IMR-90 (cell line): ENCODE results near the gene THNSL1. TPM values are rescaled to one million over a fixed set of nuclear protein-coding genes. Genes with fewer than 3 reads are reported as not detected.

Experiments
- ATAC-seq: fragments of 200-7000 bp; cut with Tn5 transposase; 2 replicates; pipeline ENCODE4 v1.9.1; 2020; ENCODE audit warnings: low read depth, mild to moderate bottlenecking, moderate library complexity
- BruUV-seq: library from RNA; stranded (reverse); fragments of 400-500 nt; replicated peaks from 2 replicates; lab custom pipeline; 2021; lab: Mats Ljungman, UMichigan
- CTCF ChIA-PET: fragments of 300-600 bp; formaldehyde crosslinking; extraction: SDS; loops from one replicate; lab custom pipeline; 2021; ENCODE audit warnings: antibody characterized with exemption; lab: Yijun Ruan, JAX
- POLR2A ChIA-PET: fragments of 300-600 bp; sonication (Branson Sonifier 250); formaldehyde crosslinking; loops from one replicate; lab custom pipeline; 2022; ENCODE audit warnings: antibody characterized with exemption; ENCODE audit not compliant: unreplicated experiment; lab: Charles Lee
- DNase-seq: peaks from one replicate; pipeline ENCODE4 v3.0.0; 2013
- H2AFZ ChIP-seq: replicated peaks from 2 replicates; pipeline ENCODE3; 2013; ENCODE audit warnings: low read length, mild to moderate bottlenecking; ENCODE audit not compliant: poor library complexity
- H2AK5ac ChIP-seq: 2 replicates; pipeline ENCODE4 v1.6.1; 2013; ENCODE audit warnings: low read depth, low read length, inconsistent platforms
- H2AK9ac ChIP-seq: replicated peaks from 2 replicates; pipeline ENCODE3; 2013; ENCODE audit warnings: mild to moderate bottlenecking, low read depth, low read length, moderate library complexity; ENCODE audit not compliant: poor library complexity
- H2BK120ac ChIP-seq: 2 replicates; pipeline ENCODE4 v1.6.1; 2013; ENCODE audit warnings: low read depth, low read length, inconsistent platforms
- H2BK15ac ChIP-seq: 3 replicates; pipeline ENCODE4 v1.6.1; 2013; ENCODE audit warnings: low read depth, low read length, inconsistent platforms
- H2BK20ac ChIP-seq: 2 replicates; pipeline ENCODE4 v1.6.1; 2013; ENCODE audit warnings: low read depth, mild to moderate bottlenecking, inconsistent platforms, low read length, moderate library complexity
- H2BK5ac ChIP-seq: 2 replicates; pipeline ENCODE4 v1.6.1; 2013; ENCODE audit warnings: mild to moderate bottlenecking, low read depth, low read length, inconsistent platforms; ENCODE audit not compliant: poor library complexity, severe bottlenecking
- H3K14ac ChIP-seq: replicated peaks from 2 replicates; pipeline ENCODE4 v1.6.1; 2013; ENCODE audit warnings: low read depth, low read length, inconsistent platforms
- H3K18ac ChIP-seq: 2 replicates; pipeline ENCODE4 v1.6.1; 2013; ENCODE audit warnings: low read depth, low read length, control low read depth
- H3K23ac ChIP-seq: 2 replicates; pipeline ENCODE4 v1.6.1; 2013; ENCODE audit warnings: low read depth, low read length, inconsistent platforms
- H3K27ac ChIP-seq: 2 replicates; pipeline ENCODE4 v1.5.1; 2013; ENCODE audit warnings: mild to moderate bottlenecking, control low read depth, low read length; ENCODE audit not compliant: insufficient read depth
- H3K27me3 ChIP-seq: 2 replicates; pipeline ENCODE4 v1.6.1; 2013; ENCODE audit warnings: low read length; ENCODE audit not compliant: control insufficient read depth, insufficient read depth
- H3K36me3 ChIP-seq: 2 replicates; pipeline ENCODE4 v1.6.1; 2013; ENCODE audit warnings: low read length, mixed read lengths; ENCODE audit not compliant: control insufficient read depth, insufficient read depth
- H3K4ac ChIP-seq: 2 replicates; pipeline ENCODE4 v1.6.1; 2013; ENCODE audit warnings: low read depth, low read length, inconsistent platforms
- H3K4me1 ChIP-seq: 2 replicates; pipeline ENCODE4 v1.6.1; 2013; ENCODE audit warnings: low read length, mixed read lengths; ENCODE audit not compliant: control insufficient read depth, insufficient read depth
- H3K4me2 ChIP-seq: 2 replicates; pipeline ENCODE4 v1.6.1; 2013; ENCODE audit warnings: low read depth, mild to moderate bottlenecking, control low read depth, low read length, moderate library complexity
- H3K4me3 ChIP-seq: 2 replicates; pipeline ENCODE4 v1.5.1; 2013; ENCODE audit warnings: low read depth, mild to moderate bottlenecking, control low read depth, low read length, moderate library complexity; ENCODE audit not compliant: insufficient read depth
- H3K56ac ChIP-seq: 2 replicates; pipeline ENCODE4 v1.6.1; 2013; ENCODE audit warnings: low read length, inconsistent platforms; ENCODE audit not compliant: insufficient read depth; ENCODE audit errors: extremely low read depth
- H3K79me1 ChIP-seq, 2 experiments: 2 replicates each; pipeline ENCODE4 v1.6.1; 2013; ENCODE audit warnings: low read length in 2 of 2, inconsistent platforms in 1 of 2, low read depth in 1 of 2
- H3K9ac ChIP-seq: 2 replicates; pipeline ENCODE4 v1.6.1; 2013; ENCODE audit warnings: low read depth, low read length, control low read depth
- H3K9me1 ChIP-seq: 2 replicates; pipeline ENCODE4 v1.6.1; 2013; ENCODE audit warnings: low read length, inconsistent platforms; ENCODE audit not compliant: insufficient read depth
- H3K9me3 ChIP-seq: 2 replicates; pipeline ENCODE4 v1.6.1; 2013; ENCODE audit warnings: low read length; ENCODE audit not compliant: control insufficient read depth, insufficient read depth
- H4K20me1 ChIP-seq: 2 replicates; pipeline ENCODE4 v1.6.1; 2013; ENCODE audit warnings: low read length, inconsistent platforms; ENCODE audit not compliant: insufficient read depth
- H4K5ac ChIP-seq: 2 replicates; pipeline ENCODE4 v1.6.1; 2013; ENCODE audit warnings: mild to moderate bottlenecking, low read depth, low read length, control low read depth
- H4K8ac ChIP-seq, 2 experiments: 2 replicates each; pipeline ENCODE4 v1.6.1; 2013; ENCODE audit warnings: low read depth in 2 of 2, low read length in 2 of 2, control low read depth in 1 of 2, inconsistent platforms in 1 of 2
- H4K91ac ChIP-seq: 2 replicates; pipeline ENCODE4 v1.6.1; 2013; ENCODE audit warnings: low read depth, low read length, inconsistent platforms; ENCODE audit not compliant: insufficient read depth
- BHLHE40 ChIP-seq: fragments of 150-350 bp; IDR thresholded peaks from 2 replicates; pipeline ENCODE4 v1.6.1; 2016; ENCODE audit warnings: mild to moderate bottlenecking, low read depth, low read length
- CEBPB ChIP-seq: IDR thresholded peaks from 2 replicates; pipeline ENCODE4 v1.6.1; 2012; ENCODE audit warnings: low read depth, low read length, improper control_type of control experiment
- CHD1 ChIP-seq: IDR thresholded peaks from 2 replicates; pipeline ENCODE4 v1.6.1; 2012; ENCODE audit warnings: low read depth, low read length, improper control_type of control experiment
- CTCF ChIP-seq: conservative IDR thresholded peaks from 2 replicates; pipeline ENCODE4 v1.5.1; 2012; ENCODE audit warnings: mild to moderate bottlenecking, low read depth, low read length, improper control_type of control experiment
- ELK1 ChIP-seq: fragments of 150-350 bp; IDR thresholded peaks from 2 replicates; pipeline ENCODE4 v1.6.1; 2016; ENCODE audit warnings: low read depth, mild to moderate bottlenecking, low read length, moderate library complexity, borderline replicate concordance
- FOS ChIP-seq: fragments of 150-350 bp; IDR thresholded peaks from 2 replicates; pipeline ENCODE4 v1.6.1; 2016; ENCODE audit warnings: low read depth, low read length
- MAFK ChIP-seq: IDR thresholded peaks from 2 replicates; pipeline ENCODE4 v1.6.1; 2012; ENCODE audit warnings: low read depth, low read length, improper control_type of control experiment
- MAZ ChIP-seq: IDR thresholded peaks from 2 replicates; pipeline ENCODE4 v1.6.1; 2012; ENCODE audit warnings: low read depth, mild to moderate bottlenecking, low read length, improper control_type of control experiment, moderate library complexity, borderline replicate concordance
- MXI1 ChIP-seq: IDR thresholded peaks from 2 replicates; pipeline ENCODE4 v1.6.1; 2012; ENCODE audit warnings: low read depth, mild to moderate bottlenecking, low read length, moderate library complexity, borderline replicate concordance
- NFE2L2 ChIP-seq: fragments of 150-350 bp; IDR thresholded peaks from 2 replicates; pipeline ENCODE4 v1.6.1; 2016; ENCODE audit warnings: low read depth, mild to moderate bottlenecking, low read length
- POLR2A ChIP-seq: IDR thresholded peaks from 2 replicates; pipeline ENCODE4 v1.6.1; 2012; ENCODE audit warnings: mild to moderate bottlenecking, low read depth, low read length
- RAD21 ChIP-seq: IDR thresholded peaks from 2 replicates; pipeline ENCODE4 v1.6.1; 2012; ENCODE audit warnings: low read length, improper control_type of control experiment
- RCOR1 ChIP-seq: IDR thresholded peaks from 2 replicates; pipeline ENCODE4 v1.6.1; 2012; ENCODE audit warnings: mild to moderate bottlenecking, low read length, improper control_type of control experiment; ENCODE audit not compliant: insufficient replicate concordance
- RFX5 ChIP-seq: IDR thresholded peaks from 2 replicates; pipeline ENCODE4 v1.8.0; 2012; ENCODE audit warnings: low read depth, mild to moderate bottlenecking, low read length, moderate library complexity
- SMC3 ChIP-seq: fragments of 150-350 bp; IDR thresholded peaks from 2 replicates; pipeline ENCODE4 v1.6.1; 2016; ENCODE audit warnings: low read depth, mild to moderate bottlenecking, antibody characterized with exemption, low read length, moderate library complexity
- USF2 ChIP-seq: fragments of 150-350 bp; IDR thresholded peaks from 2 replicates; pipeline ENCODE4 v1.6.1; 2017; ENCODE audit warnings: mild to moderate bottlenecking, antibody characterized with exemption, low read length, low read depth
- WGBS, 2 experiments: methylation state at CpG; one replicate each; pipeline versions ENCODE4 v1.1.5 to v1.1.7; 2013; ENCODE audit warnings: missing lambda C conversion rate in 2 of 2; ENCODE audit not compliant: insufficient read length in 1 of 2; ENCODE audit errors: extremely low coverage in 2 of 2; 5-methylcytosine and 5-hydroxymethylcytosine counted together
- dilution Hi-C: fragments of 300-500 bp; cut with HindIII; formaldehyde crosslinking; loops from one replicate; pipeline ENCODE4 v1.14.3; 2018; ENCODE audit warnings: low sequenced_read_pairs; ENCODE audit not compliant: unreplicated experiment
- in situ Hi-C: fragments of 300-500 bp; cut with MboI; formaldehyde crosslinking; loops from 3 replicates; pipeline ENCODE4 v1.14.3; 2019; ENCODE audit warnings: low sequenced_read_pairs, inconsistent platforms, mixed read lengths
- intact Hi-C: fragments of 100-400 bp; cut with micrococcal nuclease; formaldehyde crosslinking; loops from 2 replicates; pipeline ENCODE4 v1.10.0; 2022
- polyA plus RNA-seq, 3 experiments: library from polyadenylated mRNA; depleted of rRNA; stranded (reverse); fragments of >200 nt; gene quantifications; 2 replicates each; pipeline ENCODE4 v1.2.3, GENCODE V29; 2012; ENCODE audit warnings: low replicate concordance in 1 of 3
- total RNA-seq: library from RNA; depleted of rRNA; stranded (reverse); fragments of >200 nt; gene quantifications from 2 replicates; pipeline ENCODE4 v1.2.3, GENCODE V29; 2012

The THNSL1 gene
- total and polyA plus RNA-seq, 2 of the 4 experiments (the other 2 are of a cell fraction), result 1.3 to 2.0 TPM

DNA sequence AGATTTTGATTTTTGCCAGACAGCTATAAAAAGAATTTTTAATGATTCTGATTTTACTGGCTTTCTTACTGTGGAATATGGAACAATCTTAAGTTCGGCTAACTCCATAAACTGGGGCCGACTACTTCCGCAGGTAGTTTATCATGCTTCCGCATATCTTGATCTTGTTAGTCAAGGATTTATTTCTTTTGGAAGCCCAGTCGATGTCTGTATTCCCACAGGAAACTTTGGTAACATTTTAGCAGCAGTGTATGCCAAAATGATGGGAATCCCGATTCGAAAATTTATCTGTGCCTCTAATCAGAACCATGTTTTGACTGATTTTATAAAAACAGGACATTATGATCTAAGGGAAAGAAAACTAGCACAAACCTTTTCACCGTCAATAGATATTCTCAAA is 8.1 kb downstream of the THNSL1 start:
- no peak overlapping the region for H3K23ac ChIP-seq
- CTCF ChIA-PET, result interaction anchor here (1.0 kb wide), 1 partner anchor 57 kb away, joined by 4 read pairs; no protein-coding TSS in a partner anchor
- H4K20me1 ChIP-seq, result no peaks in the 10 kb centered on the region
- no peak overlapping the region for H3K4me3 ChIP-seq
- in situ Hi-C loops (no loop called here), intact Hi-C loops (no loop called here), dilution Hi-C loops (no loop called here)
- no peak overlapping the region for H4K5ac ChIP-seq
- ATAC-seq (no peak), DNase-seq (no peak)
- H2AK5ac ChIP-seq, result no peak overlapping the region
- H2BK20ac ChIP-seq, result no peak overlapping the region
- H2AFZ ChIP-seq, result no peak overlapping the region
- no peak overlapping the region for H3K56ac ChIP-seq
- H2AK9ac ChIP-seq, result no peak overlapping the region
- no peaks in the 10 kb centered on the region for H3K36me3 ChIP-seq
- H3K9ac ChIP-seq, result no peak overlapping the region
- no peak overlapping the region for H3K4me2 ChIP-seq
- H3K4me1 ChIP-seq, result no peaks in the 10 kb centered on the region
- no peak overlapping the region for H2BK5ac ChIP-seq
- H2BK120ac ChIP-seq, result no peak overlapping the region
- H3K4ac ChIP-seq, result no peak overlapping the region
- no peak overlapping the region for H4K8ac ChIP-seq
- no peak overlapping the region for H2BK15ac ChIP-seq
- H3K79me1 ChIP-seq, result no peaks in the 10 kb centered on the region
- H3K9me3 ChIP-seq, result no peaks in the 10 kb centered on the region
- no peak overlapping the region for H3K14ac ChIP-seq
- TF ChIP-seq SMC3 (no peak), MXI1 (no peak), NFE2L2 (no peak), BHLHE40 (no peak), MAFK (no peak), CEBPB (no peak), CTCF (no peak), RFX5 (no peak), POLR2A (no peak), CHD1 (no peak), RAD21 (no peak), FOS (no peak), MAZ (no peak), ELK1 (no peak), RCOR1 (no peak), USF2 (no peak)
- no peak overlapping the region for H3K27ac ChIP-seq
- no TSS peak for BruUV-seq
- no peak overlapping the region for H4K91ac ChIP-seq
- H3K27me3 ChIP-seq, result no peaks in the 10 kb centered on the region
- H3K18ac ChIP-seq, result no peak overlapping the region
- WGBS, 2 experiments, result no CpG with 5 or more reads among the region's 8 CpGs
- H3K9me1 ChIP-seq, result no peaks in the 10 kb centered on the region
- POLR2A ChIA-PET, result no interaction called here
